ENCODE data around the gene ASH1L. TPM values are rescaled to one million over a fixed set of nuclear protein-coding genes. Genes with fewer than 3 reads are reported as not detected.
"Not testable (repeated sequence)": the region's sequence is repeated elsewhere in the genome, so short reads cannot be mapped to it uniquely, and the experiment has no call there.

ASH1L gene
- total and polyA plus RNA-seq, 3 donors from 2014 or later: 20.6 to 93.0 (median 87.6) TPM

- H3K27me3 ChIP-seq: no peaks in the 10 kb centered on the region
- DNase-seq: no peak
- no peak overlapping the region for H3K4me3 ChIP-seq
- no peaks in the 10 kb centered on the region for H3K36me3 ChIP-seq (ENCODE audit: low read depth, missing control alignments)
- TF ChIP-seq POLR2A (IDR thresholded peaks at IDR 0.05) (no peak), CTCF (IDR thresholded peaks at IDR 0.05) (no peak)
- H3K4me1 ChIP-seq: no peaks in the 10 kb centered on the region
- intact Hi-C loops (cut with DNase I; ENCODE audit: low total_unique reads): no loop called here
- H3K27ac ChIP-seq: no peak overlapping the region
- no peaks in the 10 kb centered on the region for H3K9me3 ChIP-seq
These were observed 172.8 kb downstream of the ASH1L start for GRCh38 chr1:155389826-155390225.

GRCh38 chr1:155385836-155386235 lies 176.8 kb downstream of the ASH1L start:
- intact Hi-C loops (cut with DNase I; ENCODE audit: low total_unique reads); H3K27ac ChIP-seq; H3K9me3 ChIP-seq; DNase-seq; H3K36me3 ChIP-seq (ENCODE audit: low read depth, missing control alignments); H3K4me3 ChIP-seq; H3K27me3 ChIP-seq; H3K4me1 ChIP-seq: not testable (repeated sequence)
- 97 to 98% methylated on average over 5 of the region's 5 CpGs for WGBS, 2 donors

- no peaks in the 10 kb centered on the region for H3K9me3 ChIP-seq
- no peaks in the 10 kb centered on the region for H3K36me3 ChIP-seq (ENCODE audit: low read depth, missing control alignments)
- no peaks in the 10 kb centered on the region for H3K4me1 ChIP-seq
- H3K4me3 ChIP-seq: no peak overlapping the region
- no peak overlapping the region for H3K27ac ChIP-seq
- 95 to 100% methylated on average over 1 of the region's 1 CpG for WGBS, 2 donors
- TF ChIP-seq POLR2A (IDR thresholded peaks at IDR 0.05) (no peak), CTCF (IDR thresholded peaks at IDR 0.05) (no peak)
- no peaks in the 10 kb centered on the region for H3K27me3 ChIP-seq
- DNase-seq: no peak
- intact Hi-C loops (cut with DNase I; ENCODE audit: low total_unique reads): no loop called here
These were observed 179.2 kb downstream of the ASH1L start for GRCh38 chr1:155383406-155383805.

- TF ChIP-seq POLR2A (IDR thresholded peaks at IDR 0.05) (no peak), CTCF (IDR thresholded peaks at IDR 0.05) (no peak)
- peaks cover 3% of the 10 kb centered on the region for H3K4me1 ChIP-seq
- no peaks in the 10 kb centered on the region for H3K36me3 ChIP-seq (ENCODE audit: low read depth, missing control alignments)
- no peak for DNase-seq
- no peaks in the 10 kb centered on the region for H3K27me3 ChIP-seq
- peak overlapping the region in 1 of 2 donors; percentile 32 for H3K27ac ChIP-seq
- intact Hi-C loops (cut with DNase I; ENCODE audit: low total_unique reads): no loop called here
- no peak overlapping the region for H3K4me3 ChIP-seq
- no peaks in the 10 kb centered on the region for H3K9me3 ChIP-seq
These were observed 182.9 kb downstream of the ASH1L start for GRCh38 chr1:155379631-155380090.

GRCh38 chr1:155379180-155379579 lies 183.4 kb downstream of the ASH1L start:
- no peak for DNase-seq
- intact Hi-C loops (cut with DNase I; ENCODE audit: low total_unique reads): no loop called here
- TF ChIP-seq CTCF (IDR thresholded peaks at IDR 0.05) (no peak), POLR2A (IDR thresholded peaks at IDR 0.05) (no peak)
- 54% methylated on average over 3 of the region's 3 CpGs for WGBS, 2 donors
- H3K27ac ChIP-seq: peak overlapping the region in 1 of 2 donors; percentile 16
- H3K36me3 ChIP-seq (ENCODE audit: low read depth, missing control alignments): no peaks in the 10 kb centered on the region
- no peaks in the 10 kb centered on the region for H3K9me3 ChIP-seq
- H3K4me1 ChIP-seq: peaks cover 3% of the 10 kb centered on the region
- no peaks in the 10 kb centered on the region for H3K27me3 ChIP-seq
- no peak overlapping the region for H3K4me3 ChIP-seq
